Neural cell (in vitro differentiated cells): ENCODE results near the gene PTPRT.

Source experiments
- CTCF ChIP-seq: fragments of 450-650 bp; IDR thresholded peaks from 2 replicates; pipeline ENCODE4 v1.5.1; 2014; ENCODE audit warnings: antibody characterized with exemption, mild to moderate bottlenecking, moderate library complexity; ENCODE audit not compliant: poor library complexity, severe bottlenecking
- SMC3 ChIP-seq: fragments of 450-650 bp; conservative IDR thresholded peaks from 2 replicates; pipeline ENCODE4 v1.6.1; 2014; ENCODE audit warnings: antibody characterized with exemption, mild to moderate bottlenecking, moderate library complexity; ENCODE audit not compliant: poor library complexity
- TAF1 ChIP-seq: IDR thresholded peaks from 2 replicates; pipeline ENCODE4 v1.6.1; 2012; ENCODE audit warnings: low read depth

- no peak for TF ChIP-seq CTCF
- no peak for TF ChIP-seq SMC3
- no peak for TF ChIP-seq TAF1
Measured at GRCh38 chr20:42873259-42873658, 316.4 kb downstream of the PTPRT start.
